ENCODE results near the gene MAP3K5. TPM values are rescaled to one million over a fixed set of nuclear protein-coding genes. Genes with fewer than 3 reads are reported as not detected.
"Not testable (repeated sequence)": the region's sequence is repeated elsewhere in the genome, so short reads cannot be mapped to it uniquely, and the experiment has no call there.

MAP3K5 gene
- total RNA-seq, 1 donor from 2014 or later: 6.8 TPM

DNA sequence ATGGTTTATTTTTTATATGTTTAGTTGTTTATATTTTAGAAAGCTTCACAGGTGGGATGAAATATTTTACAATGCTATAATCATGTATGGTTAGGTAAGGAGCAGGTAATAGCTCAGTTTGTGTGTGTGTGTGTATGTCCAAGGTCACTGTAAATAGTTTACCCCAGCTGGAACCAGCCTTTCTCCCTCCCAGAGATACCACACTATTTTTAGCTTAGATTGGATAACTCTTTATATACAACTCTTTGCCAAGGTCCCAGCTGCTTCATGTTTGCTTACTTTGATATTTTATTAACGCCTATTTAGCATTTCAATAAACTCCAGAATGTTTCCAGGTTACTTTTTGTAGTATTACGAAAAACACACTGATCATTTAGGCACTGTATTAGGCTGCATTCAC lies 28.3 kb upstream of the MAP3K5 start:
- Histone ChIP-seq H3K4me1 (ENCODE audit: control insufficient read depth in 3 of 3, insufficient read depth in 3 of 3, low read length in 3 of 3) (peaks cover 13 to 30% (median 15%) of the 10 kb centered on the region in 3 donors), H3K27ac (ENCODE audit: low read depth, low read length) (peak overlapping the region; percentile 85), H3K9me3 (ENCODE audit: control insufficient read depth in 3 of 3, low read length in 3 of 3) (no peaks in the 10 kb centered on the region), H3K4me3 (ENCODE audit: low read length in 3 of 3) (peak overlapping the region in 1 of 3 donors; percentile 12), H3K9ac (ENCODE audit: low read depth in 1 of 3, low read length in 3 of 3) (no peak overlapping the region), H3K36me3 (ENCODE audit: control insufficient read depth in 3 of 3, insufficient read depth in 3 of 3, low read length in 3 of 3) (no peaks in the 10 kb centered on the region), H3K27me3 (ENCODE audit: control insufficient read depth in 3 of 3, insufficient read depth in 3 of 3, low read length in 3 of 3) (no peaks in the 10 kb centered on the region)

DNA sequence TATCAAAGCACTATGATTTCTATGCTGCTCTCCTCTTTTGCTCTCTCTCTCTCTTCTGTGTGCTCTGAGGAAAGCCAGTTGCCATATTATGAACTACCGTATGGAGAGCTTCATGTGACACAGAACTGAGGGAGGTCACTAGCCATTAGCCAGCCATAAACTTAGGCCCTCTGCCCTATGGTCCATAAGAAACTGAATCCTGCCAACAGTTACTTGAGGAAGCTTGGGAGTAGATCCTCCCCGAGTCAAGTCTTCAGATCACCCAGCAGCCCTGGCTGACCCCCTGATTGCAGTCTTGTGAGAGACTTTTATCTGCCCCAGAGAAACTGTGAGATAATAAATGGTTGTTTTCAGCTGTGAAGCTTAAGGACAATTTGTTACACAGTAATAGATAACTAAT lies 24.4 kb upstream of the MAP3K5 start:
- H3K27ac ChIP-seq (ENCODE audit: low read depth, low read length): no peak overlapping the region
- no peak overlapping the region for H3K4me3 ChIP-seq (ENCODE audit: low read length in 3 of 3)
- peaks cover 7 to 16% (median 9%) of the 10 kb centered on the region in 3 donors for H3K4me1 ChIP-seq (ENCODE audit: control insufficient read depth in 3 of 3, insufficient read depth in 3 of 3, low read length in 3 of 3)
- no peaks in the 10 kb centered on the region for H3K9me3 ChIP-seq (ENCODE audit: control insufficient read depth in 3 of 3, low read length in 3 of 3)
- H3K9ac ChIP-seq (ENCODE audit: low read depth in 1 of 3, low read length in 3 of 3): no peak overlapping the region
- no peaks in the 10 kb centered on the region for H3K27me3 ChIP-seq (ENCODE audit: control insufficient read depth in 3 of 3, insufficient read depth in 3 of 3, low read length in 3 of 3)
- no peaks in the 10 kb centered on the region for H3K36me3 ChIP-seq (ENCODE audit: control insufficient read depth in 3 of 3, insufficient read depth in 3 of 3, low read length in 3 of 3)

- H3K9ac ChIP-seq (ENCODE audit: low read depth in 1 of 3, low read length in 3 of 3); H3K4me3 ChIP-seq (ENCODE audit: low read length in 3 of 3); H3K36me3 ChIP-seq (ENCODE audit: control insufficient read depth in 3 of 3, insufficient read depth in 3 of 3, low read length in 3 of 3); H3K27me3 ChIP-seq (ENCODE audit: control insufficient read depth in 3 of 3, insufficient read depth in 3 of 3, low read length in 3 of 3); H3K27ac ChIP-seq (ENCODE audit: low read depth, low read length); H3K4me1 ChIP-seq (ENCODE audit: control insufficient read depth in 3 of 3, insufficient read depth in 3 of 3, low read length in 3 of 3); H3K9me3 ChIP-seq (ENCODE audit: control insufficient read depth in 3 of 3, low read length in 3 of 3): not testable (repeated sequence)
Measured at GRCh38 chr6:136815608-136816007, 23.3 kb upstream of the MAP3K5 start.

DNA sequence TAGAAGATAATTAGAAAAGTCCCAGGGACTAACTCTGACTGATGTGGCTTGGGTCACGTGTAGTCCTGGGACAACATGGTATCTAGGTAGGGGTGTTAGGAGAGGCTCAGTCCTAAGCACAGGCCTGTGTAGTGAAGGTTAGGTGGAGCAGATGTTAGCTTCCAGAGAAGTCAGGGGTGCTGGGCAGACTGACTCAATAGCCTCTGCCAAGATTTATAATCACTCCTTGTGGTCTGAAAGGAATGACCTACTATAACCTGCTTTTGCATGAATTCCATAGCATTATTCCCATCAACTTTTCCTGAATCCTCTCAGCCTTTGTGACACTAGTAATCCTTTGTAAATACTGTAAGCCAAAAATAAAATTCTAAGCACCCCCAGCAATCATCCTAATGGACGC lies 19.9 kb upstream of the MAP3K5 start:
- H3K4me3 ChIP-seq (ENCODE audit: low read length in 3 of 3): no peak overlapping the region
- H3K36me3 ChIP-seq (ENCODE audit: control insufficient read depth in 3 of 3, insufficient read depth in 3 of 3, low read length in 3 of 3): no peaks in the 10 kb centered on the region
- H3K9me3 ChIP-seq (ENCODE audit: control insufficient read depth in 3 of 3, low read length in 3 of 3): no peaks in the 10 kb centered on the region
- no peaks in the 10 kb centered on the region for H3K27me3 ChIP-seq (ENCODE audit: control insufficient read depth in 3 of 3, insufficient read depth in 3 of 3, low read length in 3 of 3)
- H3K27ac ChIP-seq (ENCODE audit: low read depth, low read length): no peak overlapping the region
- no peaks in the 10 kb centered on the region for H3K4me1 ChIP-seq (ENCODE audit: control insufficient read depth in 3 of 3, insufficient read depth in 3 of 3, low read length in 3 of 3)
- no peak overlapping the region for H3K9ac ChIP-seq (ENCODE audit: low read depth in 1 of 3, low read length in 3 of 3)

GRCh38 chr6:136811272-136811671 lies 19.0 kb upstream of the MAP3K5 start:
- Histone ChIP-seq H3K9ac (ENCODE audit: low read depth in 1 of 3, low read length in 3 of 3) (no peak overlapping the region), H3K27ac (ENCODE audit: low read depth, low read length) (no peak overlapping the region), H3K4me1 (ENCODE audit: control insufficient read depth in 3 of 3, insufficient read depth in 3 of 3, low read length in 3 of 3) (no peaks in the 10 kb centered on the region), H3K4me3 (ENCODE audit: low read length in 3 of 3) (no peak overlapping the region), H3K27me3 (ENCODE audit: control insufficient read depth in 3 of 3, insufficient read depth in 3 of 3, low read length in 3 of 3) (no peaks in the 10 kb centered on the region), H3K9me3 (ENCODE audit: control insufficient read depth in 3 of 3, low read length in 3 of 3) (no peaks in the 10 kb centered on the region), H3K36me3 (ENCODE audit: control insufficient read depth in 3 of 3, insufficient read depth in 3 of 3, low read length in 3 of 3) (no peaks in the 10 kb centered on the region)

GRCh38 chr6:136809091-136809860 lies 17.0 kb upstream of the MAP3K5 start:
- Histone ChIP-seq H3K4me1 (ENCODE audit: control insufficient read depth in 3 of 3, insufficient read depth in 3 of 3, low read length in 3 of 3) (no peaks in the 10 kb centered on the region), H3K4me3 (ENCODE audit: low read length in 3 of 3) (no peak overlapping the region), H3K36me3 (ENCODE audit: control insufficient read depth in 3 of 3, insufficient read depth in 3 of 3, low read length in 3 of 3) (no peaks in the 10 kb centered on the region), H3K27ac (ENCODE audit: low read depth, low read length) (no peak overlapping the region), H3K27me3 (ENCODE audit: control insufficient read depth in 3 of 3, insufficient read depth in 3 of 3, low read length in 3 of 3) (no peaks in the 10 kb centered on the region), H3K9ac (ENCODE audit: low read depth in 1 of 3, low read length in 3 of 3) (no peak overlapping the region), H3K9me3 (ENCODE audit: control insufficient read depth in 3 of 3, low read length in 3 of 3) (no peaks in the 10 kb centered on the region)

DNA sequence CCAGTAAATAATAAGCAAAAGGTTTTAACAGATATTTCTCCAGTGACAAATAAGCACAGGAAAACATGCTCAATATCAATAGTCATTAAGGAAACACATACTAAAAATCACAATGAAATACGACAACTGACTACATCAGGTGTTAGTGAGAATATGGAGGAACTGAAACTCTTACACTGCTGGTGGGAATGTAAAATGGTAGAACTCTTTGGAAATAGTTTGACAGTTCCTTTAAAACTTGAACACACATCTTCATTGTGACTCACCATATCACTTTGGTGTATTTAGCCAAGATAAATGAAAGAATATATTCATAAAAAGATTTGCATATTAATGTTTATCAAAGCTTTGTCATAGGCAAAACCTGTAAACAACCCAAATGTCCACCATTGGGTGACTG lies 11.3 kb upstream of the MAP3K5 start:
- Histone ChIP-seq H3K4me3 (ENCODE audit: low read length in 3 of 3) (no peak overlapping the region), H3K4me1 (ENCODE audit: control insufficient read depth in 3 of 3, insufficient read depth in 3 of 3, low read length in 3 of 3) (no peaks in the 10 kb centered on the region), H3K9ac (ENCODE audit: low read depth in 1 of 3, low read length in 3 of 3) (no peak overlapping the region), H3K9me3 (ENCODE audit: control insufficient read depth in 3 of 3, low read length in 3 of 3) (no peaks in the 10 kb centered on the region), H3K27ac (ENCODE audit: low read depth, low read length) (no peak overlapping the region), H3K27me3 (ENCODE audit: control insufficient read depth in 3 of 3, insufficient read depth in 3 of 3, low read length in 3 of 3) (no peaks in the 10 kb centered on the region), H3K36me3 (ENCODE audit: control insufficient read depth in 3 of 3, insufficient read depth in 3 of 3, low read length in 3 of 3) (no peaks in the 10 kb centered on the region)

DNA sequence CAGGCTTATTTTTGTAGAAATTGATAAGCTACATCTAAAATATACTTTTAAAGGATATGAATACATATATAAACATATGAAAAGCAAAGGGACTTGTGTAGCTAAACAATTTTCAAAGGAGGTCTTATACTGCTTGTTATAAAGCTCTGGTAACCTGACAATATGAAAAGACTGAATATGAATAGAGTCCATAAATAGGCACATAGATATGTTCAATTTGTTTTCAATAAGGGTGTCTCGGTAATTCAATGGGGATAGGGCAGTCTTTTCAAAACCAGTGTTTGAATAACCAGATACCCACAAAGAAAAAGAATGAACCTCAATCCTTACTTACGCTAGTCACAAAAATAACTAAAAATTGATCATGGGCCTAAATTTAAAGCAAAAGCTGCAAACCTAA lies 9.3 kb upstream of the MAP3K5 start:
- Histone ChIP-seq H3K4me3 (ENCODE audit: low read length in 3 of 3) (no peak overlapping the region), H3K27ac (ENCODE audit: low read depth, low read length) (no peak overlapping the region), H3K9ac (ENCODE audit: low read depth in 1 of 3, low read length in 3 of 3) (no peak overlapping the region), H3K36me3 (ENCODE audit: control insufficient read depth in 3 of 3, insufficient read depth in 3 of 3, low read length in 3 of 3) (no peaks in the 10 kb centered on the region), H3K9me3 (ENCODE audit: control insufficient read depth in 3 of 3, low read length in 3 of 3) (no peaks in the 10 kb centered on the region), H3K4me1 (ENCODE audit: control insufficient read depth in 3 of 3, insufficient read depth in 3 of 3, low read length in 3 of 3) (no peaks in the 10 kb centered on the region), H3K27me3 (ENCODE audit: control insufficient read depth in 3 of 3, insufficient read depth in 3 of 3, low read length in 3 of 3) (no peaks in the 10 kb centered on the region)

GRCh38 chr6:136798044-136798443 lies 5.8 kb upstream of the MAP3K5 start:
- H3K36me3 ChIP-seq (ENCODE audit: control insufficient read depth in 3 of 3, insufficient read depth in 3 of 3, low read length in 3 of 3): no peaks in the 10 kb centered on the region

DNA sequence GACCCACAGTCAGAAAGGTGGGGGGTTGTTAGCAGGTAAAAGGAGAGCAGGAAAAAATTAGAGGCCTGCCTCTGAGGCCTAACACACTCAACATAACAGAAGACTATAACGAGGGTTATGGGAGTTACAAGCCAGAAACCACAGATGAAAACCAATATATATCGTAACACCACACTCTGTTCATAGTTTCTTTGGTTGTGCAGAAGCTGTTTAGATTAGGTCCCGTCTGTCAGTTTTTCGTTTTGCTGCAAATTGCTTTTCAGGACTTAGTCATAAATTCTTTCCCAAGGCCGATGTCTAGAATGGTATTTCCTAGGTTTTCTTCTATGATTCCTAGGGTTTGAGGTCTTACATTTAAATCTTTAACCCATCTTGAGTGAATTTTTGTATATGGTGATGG lies 3.7 kb upstream of the MAP3K5 start:
- Histone ChIP-seq H3K27me3 (ENCODE audit: control insufficient read depth in 3 of 3, insufficient read depth in 3 of 3, low read length in 3 of 3) (no peaks in the 10 kb centered on the region), H3K9me3 (ENCODE audit: control insufficient read depth in 3 of 3, low read length in 3 of 3) (no peaks in the 10 kb centered on the region), H3K36me3 (ENCODE audit: control insufficient read depth in 3 of 3, insufficient read depth in 3 of 3, low read length in 3 of 3) (no peaks in the 10 kb centered on the region), H3K27ac (ENCODE audit: low read depth, low read length) (no peak overlapping the region), H3K9ac (ENCODE audit: low read depth in 1 of 3, low read length in 3 of 3) (no peak overlapping the region), H3K4me1 (ENCODE audit: control insufficient read depth in 3 of 3, insufficient read depth in 3 of 3, low read length in 3 of 3) (peaks cover 3 to 18% (median 6%) of the 10 kb centered on the region in 3 donors), H3K4me3 (ENCODE audit: low read length in 3 of 3) (no peak overlapping the region)

More at GRCh38 chr6:136798044-136798443, 5.8 kb upstream of the MAP3K5 start:
- Histone ChIP-seq H3K27ac (ENCODE audit: low read depth, low read length) (no peak overlapping the region), H3K9me3 (ENCODE audit: control insufficient read depth in 3 of 3, low read length in 3 of 3) (no peaks in the 10 kb centered on the region), H3K27me3 (ENCODE audit: control insufficient read depth in 3 of 3, insufficient read depth in 3 of 3, low read length in 3 of 3) (no peaks in the 10 kb centered on the region), H3K4me1 (ENCODE audit: control insufficient read depth in 3 of 3, insufficient read depth in 3 of 3, low read length in 3 of 3) (peaks cover 3 to 5% (median 4%) of the 10 kb centered on the region in 3 donors), H3K4me3 (ENCODE audit: low read length in 3 of 3) (no peak overlapping the region), H3K9ac (ENCODE audit: low read depth in 1 of 3, low read length in 3 of 3) (no peak overlapping the region)
